HL-60 (cell line): ENCODE results near the gene MARCHF9.

Experiments used
- DNase-seq, 2 experiments: peaks; one replicate each; pipeline ENCODE4 v3.0.0-alpha.2; 2010 to 2020; ENCODE audit warnings: low read depth in 1 of 2, low spot score in 1 of 2
- H3K27ac ChIP-seq: fragments of 250-450 bp; sonication (Bioruptor Pico); replicated peaks from 2 replicates; pipeline ENCODE4 v1.5.1; 2020; ENCODE audit warnings: mild to moderate bottlenecking, moderate library complexity
- H3K27me3 ChIP-seq: fragments of 250-450 bp; sonication (Bioruptor Pico); 2 replicates; pipeline ENCODE4 v1.5.1; 2021; ENCODE audit warnings: mild to moderate bottlenecking, moderate library complexity; ENCODE audit not compliant: insufficient read depth, poor library complexity, severe bottlenecking
- H3K4me3 ChIP-seq: replicated peaks from 2 replicates; pipeline ENCODE4 v1.5.1; 2011; ENCODE audit warnings: mild to moderate bottlenecking, control low read depth, low read length; ENCODE audit not compliant: insufficient read depth
- GABPA ChIP-seq: IDR thresholded peaks from 2 replicates; pipeline ENCODE4 v1.6.1; 2012; ENCODE audit warnings: low read depth
- POLR2AphosphoS5 ChIP-seq: IDR thresholded peaks from 2 replicates; pipeline ENCODE4 v1.6.1; 2012; ENCODE audit warnings: low read depth
- SPI1 ChIP-seq: IDR thresholded peaks from 2 replicates; pipeline ENCODE4 v1.6.1; 2012; ENCODE audit warnings: low read depth, mild to moderate bottlenecking, borderline replicate concordance
- TF ChIP-seq, protein P1 (sequence below): IDR thresholded peaks from one replicate; pipeline ENCODE4 v1.5.1; 2011; ENCODE audit warnings: low read length, control low read depth, inconsistent platforms; ENCODE audit not compliant: insufficient read depth
- TF ChIP-seq, protein P2 (sequence below): IDR thresholded peaks from 2 replicates; pipeline ENCODE4 v1.6.1; 2012; ENCODE audit warnings: low read depth; ENCODE audit not compliant: insufficient replicate concordance

Gene MARCHF9

DNA sequence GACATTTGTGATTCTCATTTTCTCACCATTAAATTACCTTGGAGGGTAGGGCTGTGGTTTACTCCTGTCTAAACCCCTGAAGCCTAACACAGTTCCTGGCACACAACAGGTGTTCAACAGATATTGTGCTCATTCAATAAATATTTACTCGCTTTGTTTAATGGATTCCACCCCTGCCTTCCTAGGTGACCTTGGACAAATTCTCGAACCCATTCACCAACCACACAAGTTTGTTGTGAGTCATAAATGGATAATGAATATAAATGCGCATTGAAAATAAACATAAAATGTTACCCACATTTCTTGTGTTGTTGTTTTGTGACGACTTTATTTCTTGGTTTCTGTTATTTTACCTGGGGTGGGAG, 27.3 kb downstream of the MARCHF9 start:
- Histone ChIP-seq H3K4me3 (no peak overlapping the region), H3K27me3 (no peaks in the 10 kb centered on the region), H3K27ac (peak overlapping the region; percentile 71)
- TF ChIP-seq SPI1 = no peak
- TF ChIP-seq GABPA = no peak
- no peak for DNase-seq

DNA sequence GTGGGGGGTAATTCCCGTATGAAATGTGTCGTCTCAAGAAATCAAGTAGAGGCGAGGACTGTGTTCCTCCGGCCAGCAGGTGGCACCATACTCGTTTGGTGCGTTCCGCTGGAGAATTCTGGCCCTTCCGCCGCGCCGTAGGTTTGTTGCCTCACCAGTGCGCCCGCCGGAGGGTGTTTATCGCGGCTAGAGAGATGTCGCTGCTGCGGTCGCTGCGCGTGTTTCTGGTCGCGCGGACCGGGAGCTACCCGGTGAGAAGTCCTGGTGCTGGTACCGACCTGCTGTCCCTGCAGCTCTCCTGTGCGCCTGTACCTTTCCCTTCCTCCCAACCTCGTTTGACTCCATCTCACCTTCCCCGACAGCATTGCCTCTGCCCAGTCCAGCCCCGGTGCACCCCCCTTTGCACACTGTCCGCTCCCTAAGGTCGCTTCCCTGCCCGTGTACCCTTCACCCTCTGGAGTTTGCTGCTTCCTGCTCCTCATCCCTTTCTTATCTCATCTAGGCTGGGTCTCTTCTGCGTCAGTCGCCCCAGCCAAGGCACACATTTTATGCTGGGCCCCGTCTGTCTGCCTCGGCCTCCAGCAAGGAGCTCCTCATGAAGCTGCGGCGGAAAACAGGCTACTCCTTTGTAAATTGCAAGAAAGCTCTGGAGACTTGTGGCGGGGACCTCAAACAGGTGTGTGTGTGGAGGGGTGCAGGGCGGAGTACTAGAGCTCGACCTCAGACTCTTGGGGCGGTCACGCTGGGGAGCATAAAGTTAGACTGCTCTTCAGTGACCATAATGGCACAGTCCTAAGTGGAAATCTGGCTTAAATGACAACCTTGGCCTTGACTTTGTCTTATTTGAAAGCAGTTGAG, 27.9 kb downstream of the MARCHF9 start, which contains the start of gene TSFM:
Gene TSFM, plus strand, starts transcription at position 180 of the 858 bp plus-strand sequence. Its CDS starts 15 bp downstream, at position 195.
- Histone ChIP-seq H3K27ac (peak within 1 kb of the TSS; percentile 71), H3K27me3 (no peaks in the 10 kb centered on the region), H3K4me3 (peak within 1 kb of the TSS; percentile 98)
- DNase-seq = peak; percentile 86 to 96
- TF ChIP-seq GABPA = no peak
- no peak for TF ChIP-seq SPI1
- TF ChIP-seq, protein P1, sequence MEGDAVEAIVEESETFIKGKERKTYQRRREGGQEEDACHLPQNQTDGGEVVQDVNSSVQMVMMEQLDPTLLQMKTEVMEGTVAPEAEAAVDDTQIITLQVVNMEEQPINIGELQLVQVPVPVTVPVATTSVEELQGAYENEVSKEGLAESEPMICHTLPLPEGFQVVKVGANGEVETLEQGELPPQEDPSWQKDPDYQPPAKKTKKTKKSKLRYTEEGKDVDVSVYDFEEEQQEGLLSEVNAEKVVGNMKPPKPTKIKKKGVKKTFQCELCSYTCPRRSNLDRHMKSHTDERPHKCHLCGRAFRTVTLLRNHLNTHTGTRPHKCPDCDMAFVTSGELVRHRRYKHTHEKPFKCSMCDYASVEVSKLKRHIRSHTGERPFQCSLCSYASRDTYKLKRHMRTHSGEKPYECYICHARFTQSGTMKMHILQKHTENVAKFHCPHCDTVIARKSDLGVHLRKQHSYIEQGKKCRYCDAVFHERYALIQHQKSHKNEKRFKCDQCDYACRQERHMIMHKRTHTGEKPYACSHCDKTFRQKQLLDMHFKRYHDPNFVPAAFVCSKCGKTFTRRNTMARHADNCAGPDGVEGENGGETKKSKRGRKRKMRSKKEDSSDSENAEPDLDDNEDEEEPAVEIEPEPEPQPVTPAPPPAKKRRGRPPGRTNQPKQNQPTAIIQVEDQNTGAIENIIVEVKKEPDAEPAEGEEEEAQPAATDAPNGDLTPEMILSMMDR = peak; percentile 77
- peak; percentile 96 for TF ChIP-seq POLR2AphosphoS5
- TF ChIP-seq, protein P2, sequence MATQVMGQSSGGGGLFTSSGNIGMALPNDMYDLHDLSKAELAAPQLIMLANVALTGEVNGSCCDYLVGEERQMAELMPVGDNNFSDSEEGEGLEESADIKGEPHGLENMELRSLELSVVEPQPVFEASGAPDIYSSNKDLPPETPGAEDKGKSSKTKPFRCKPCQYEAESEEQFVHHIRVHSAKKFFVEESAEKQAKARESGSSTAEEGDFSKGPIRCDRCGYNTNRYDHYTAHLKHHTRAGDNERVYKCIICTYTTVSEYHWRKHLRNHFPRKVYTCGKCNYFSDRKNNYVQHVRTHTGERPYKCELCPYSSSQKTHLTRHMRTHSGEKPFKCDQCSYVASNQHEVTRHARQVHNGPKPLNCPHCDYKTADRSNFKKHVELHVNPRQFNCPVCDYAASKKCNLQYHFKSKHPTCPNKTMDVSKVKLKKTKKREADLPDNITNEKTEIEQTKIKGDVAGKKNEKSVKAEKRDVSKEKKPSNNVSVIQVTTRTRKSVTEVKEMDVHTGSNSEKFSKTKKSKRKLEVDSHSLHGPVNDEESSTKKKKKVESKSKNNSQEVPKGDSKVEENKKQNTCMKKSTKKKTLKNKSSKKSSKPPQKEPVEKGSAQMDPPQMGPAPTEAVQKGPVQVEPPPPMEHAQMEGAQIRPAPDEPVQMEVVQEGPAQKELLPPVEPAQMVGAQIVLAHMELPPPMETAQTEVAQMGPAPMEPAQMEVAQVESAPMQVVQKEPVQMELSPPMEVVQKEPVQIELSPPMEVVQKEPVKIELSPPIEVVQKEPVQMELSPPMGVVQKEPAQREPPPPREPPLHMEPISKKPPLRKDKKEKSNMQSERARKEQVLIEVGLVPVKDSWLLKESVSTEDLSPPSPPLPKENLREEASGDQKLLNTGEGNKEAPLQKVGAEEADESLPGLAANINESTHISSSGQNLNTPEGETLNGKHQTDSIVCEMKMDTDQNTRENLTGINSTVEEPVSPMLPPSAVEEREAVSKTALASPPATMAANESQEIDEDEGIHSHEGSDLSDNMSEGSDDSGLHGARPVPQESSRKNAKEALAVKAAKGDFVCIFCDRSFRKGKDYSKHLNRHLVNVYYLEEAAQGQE = peak; percentile 65

DNA sequence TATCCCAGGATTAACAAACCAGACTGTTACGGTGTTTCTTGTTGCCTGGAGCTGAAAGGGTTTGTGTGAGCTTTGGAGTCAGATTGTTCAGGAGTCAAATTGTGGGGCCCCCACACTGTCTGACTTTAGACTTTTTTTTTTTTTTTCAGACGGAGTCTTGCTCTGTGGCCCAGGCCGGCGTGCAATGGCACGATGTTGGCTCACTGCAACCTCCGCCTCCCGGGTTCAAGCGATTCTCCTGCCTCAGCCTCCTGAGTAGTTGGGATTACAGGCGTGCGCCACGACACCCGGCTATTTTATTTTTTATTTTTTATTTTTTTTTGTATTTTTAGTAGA, 28.5 kb downstream of the MARCHF9 start:
- TF ChIP-seq, protein P1 = no peak
- TF ChIP-seq GABPA (no peak), SPI1 (no peak), POLR2AphosphoS5 (no peak)
- TF ChIP-seq, protein P2 = no peak
- H3K4me3 ChIP-seq = peak overlapping the region; percentile 98
- DNase-seq = no peak
- no peaks in the 10 kb centered on the region for H3K27me3 ChIP-seq
- peak overlapping the region; percentile 71 for H3K27ac ChIP-seq

DNA sequence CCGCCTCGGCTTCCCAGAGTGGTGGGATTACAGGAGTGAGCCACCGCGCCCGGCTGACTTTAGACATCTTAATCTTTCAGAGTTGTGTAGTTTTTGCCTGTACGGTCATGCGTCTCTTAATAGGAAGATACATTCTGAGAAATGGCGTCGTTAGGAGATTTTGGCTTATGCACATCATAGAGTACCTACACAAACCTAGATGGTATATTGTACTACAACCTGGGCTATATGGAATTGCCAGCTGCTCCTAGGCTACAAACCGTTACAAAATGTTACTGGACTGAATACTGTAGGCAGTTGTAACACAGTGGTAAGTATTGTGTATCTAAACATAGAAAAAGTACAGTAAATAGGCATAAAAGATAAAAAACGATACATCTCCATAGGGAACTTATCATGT, 29.0 kb downstream of the MARCHF9 start:
- H3K4me3 ChIP-seq = no peak overlapping the region
- TF ChIP-seq, protein P2 = no peak
- no peak for TF ChIP-seq POLR2AphosphoS5
- no peak for TF ChIP-seq SPI1
- TF ChIP-seq, protein P1 = no peak
- no peak for TF ChIP-seq GABPA
- no peak overlapping the region for H3K27ac ChIP-seq
- DNase-seq = no peak
- H3K27me3 ChIP-seq = no peaks in the 10 kb centered on the region
